Caco-2 (cell line): ENCODE data around the gene PNPLA7. TPM values are rescaled to one million over a fixed set of nuclear protein-coding genes. Genes with fewer than 3 reads are reported as not detected.

Source experiments
- BruUV-seq: library from RNA; stranded (reverse); fragments of 400-500 nt; replicated peaks from 2 replicates; lab custom pipeline; 2021; lab: Mats Ljungman, UMichigan
- CTCF ChIA-PET: fragments of 300-600 bp; sonication (Branson Sonifier 250); formaldehyde crosslinking; loops from one replicate; lab custom pipeline; 2022; ENCODE audit warnings: antibody characterized with exemption; lab: Charles Lee
- POLR2A ChIA-PET: fragments of 300-600 bp; sonication (Branson Sonifier 250); formaldehyde crosslinking; loops from one replicate; lab custom pipeline; 2022; ENCODE audit warnings: antibody characterized with exemption; lab: Charles Lee
- DNase-seq, 2 experiments: peaks; one replicate each; pipeline versions ENCODE4 v3.0.0 to v3.0.0-alpha.2; 2020 to 2022
- H3K27me3 ChIP-seq: replicated peaks from 2 replicates; pipeline ENCODE4 v1.6.0; 2011; ENCODE audit warnings: low read length; ENCODE audit not compliant: control insufficient read depth, insufficient read depth
- H3K36me3 ChIP-seq: 2 replicates; pipeline ENCODE4 v1.5.1; 2011; ENCODE audit warnings: low read length; ENCODE audit not compliant: control insufficient read depth, insufficient read depth
- H3K4me1 ChIP-seq: fragments of 250-450 bp; sonication (Bioruptor Pico); 2 replicates; pipeline ENCODE4 v1.5.1; 2020; ENCODE audit warnings: mild to moderate bottlenecking
- H3K4me3 ChIP-seq: 2 replicates; pipeline ENCODE4 v1.5.1; 2011; ENCODE audit warnings: low read depth, mild to moderate bottlenecking, control low read depth, low read length
- H3K9me3 ChIP-seq: fragments of 250-450 bp; sonication (Bioruptor Pico); 2 replicates; pipeline ENCODE4 v1.5.1; 2020; ENCODE audit warnings: mild to moderate bottlenecking, moderate library complexity
- H3K27ac Mint-ChIP-seq: one replicate; pipeline ENCODE4 v1.8.0; 2022; ENCODE audit warnings: mixed read lengths; ENCODE audit not compliant: unreplicated experiment
- H3K27me3 Mint-ChIP-seq: one replicate; pipeline ENCODE4 v1.8.0; 2022; ENCODE audit warnings: mixed read lengths; ENCODE audit not compliant: insufficient read depth, unreplicated experiment
- H3K36me3 Mint-ChIP-seq: one replicate; pipeline ENCODE4 v1.8.0; 2022; ENCODE audit warnings: mild to moderate bottlenecking, mixed read lengths; ENCODE audit not compliant: insufficient read depth, unreplicated experiment
- H3K4me1 Mint-ChIP-seq: one replicate; pipeline ENCODE4 v1.8.0; 2022; ENCODE audit warnings: low read depth, mixed read lengths; ENCODE audit not compliant: unreplicated experiment
- H3K4me3 Mint-ChIP-seq: one replicate; pipeline ENCODE4 v1.8.0; 2022; ENCODE audit warnings: mild to moderate bottlenecking, moderate library complexity, mixed read lengths; ENCODE audit not compliant: unreplicated experiment
- H3K9me3 Mint-ChIP-seq: one replicate; pipeline ENCODE4 v1.8.0; 2022; ENCODE audit warnings: mixed read lengths; ENCODE audit not compliant: unreplicated experiment
- intact Hi-C: fragments of 100-400 bp; cut with micrococcal nuclease; formaldehyde crosslinking; loops from one replicate; pipeline ENCODE4 v1.10.0; 2022; ENCODE audit not compliant: unreplicated experiment
- total RNA-seq: library from RNA; stranded (reverse); gene quantifications from 2 replicates; pipeline ENCODE4 v1.2.3, GENCODE V29; 2022
- TF ChIP-seq, protein P1 (sequence below), 2 experiments: fragments of 200-600 bp in 1 of 2; IDR thresholded peaks; 1 replicate in 1 of 2; 2 replicates in 1 of 2; pipeline versions ENCODE4 v1.5.1 to v1.8.0; 2011 to 2022; ENCODE audit warnings: antibody characterized with exemption in 1 of 2, control low read depth in 1 of 2, inconsistent platforms in 1 of 2, low read depth in 1 of 2, low read length in 1 of 2, mild to moderate bottlenecking in 1 of 2, moderate library complexity in 1 of 2; ENCODE audit not compliant: insufficient read depth in 1 of 2, severe bottlenecking in 1 of 2, unreplicated experiment in 1 of 2

PNPLA7 gene
- total RNA-seq, 1 experiment from 2014 or later = 1.8 TPM

DNA sequence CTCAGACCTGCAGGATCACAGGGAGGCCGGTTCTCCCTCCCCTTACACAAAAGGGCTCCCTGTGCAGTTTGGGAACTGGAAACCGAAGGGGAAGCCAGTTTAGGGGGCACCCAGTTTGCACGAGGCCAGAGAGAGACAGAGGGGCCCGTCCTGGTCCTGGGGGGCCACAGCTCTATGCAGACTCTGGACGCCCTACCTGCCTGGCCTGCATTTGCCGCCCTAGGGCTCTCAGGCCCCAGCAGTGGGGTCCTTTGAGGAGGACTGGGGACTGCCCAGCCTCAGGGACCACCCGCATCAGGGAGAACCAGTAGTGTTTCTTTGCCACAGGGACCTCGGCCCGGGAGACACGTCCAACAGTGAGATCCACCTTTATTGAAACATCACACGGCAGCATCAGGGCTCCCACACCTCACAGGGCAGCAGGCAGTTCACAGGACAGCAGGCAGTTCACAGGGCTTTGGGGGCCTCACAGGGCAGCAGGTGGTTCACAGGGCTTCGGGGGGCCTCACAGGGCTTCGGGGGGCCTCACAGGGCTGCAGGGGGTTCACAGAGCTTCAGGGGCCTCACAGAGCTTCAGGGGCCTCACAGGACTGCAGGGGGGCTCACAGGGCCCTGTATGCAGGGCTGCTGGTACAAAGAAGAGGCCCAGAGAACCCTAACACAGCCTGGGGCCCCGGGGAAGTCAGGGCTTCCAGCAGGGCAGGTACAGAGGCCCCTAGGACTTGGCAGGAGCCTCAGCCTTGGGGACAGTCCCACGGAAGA lies 90.4 kb downstream of the PNPLA7 start:
- TF ChIP-seq, protein P1, sequence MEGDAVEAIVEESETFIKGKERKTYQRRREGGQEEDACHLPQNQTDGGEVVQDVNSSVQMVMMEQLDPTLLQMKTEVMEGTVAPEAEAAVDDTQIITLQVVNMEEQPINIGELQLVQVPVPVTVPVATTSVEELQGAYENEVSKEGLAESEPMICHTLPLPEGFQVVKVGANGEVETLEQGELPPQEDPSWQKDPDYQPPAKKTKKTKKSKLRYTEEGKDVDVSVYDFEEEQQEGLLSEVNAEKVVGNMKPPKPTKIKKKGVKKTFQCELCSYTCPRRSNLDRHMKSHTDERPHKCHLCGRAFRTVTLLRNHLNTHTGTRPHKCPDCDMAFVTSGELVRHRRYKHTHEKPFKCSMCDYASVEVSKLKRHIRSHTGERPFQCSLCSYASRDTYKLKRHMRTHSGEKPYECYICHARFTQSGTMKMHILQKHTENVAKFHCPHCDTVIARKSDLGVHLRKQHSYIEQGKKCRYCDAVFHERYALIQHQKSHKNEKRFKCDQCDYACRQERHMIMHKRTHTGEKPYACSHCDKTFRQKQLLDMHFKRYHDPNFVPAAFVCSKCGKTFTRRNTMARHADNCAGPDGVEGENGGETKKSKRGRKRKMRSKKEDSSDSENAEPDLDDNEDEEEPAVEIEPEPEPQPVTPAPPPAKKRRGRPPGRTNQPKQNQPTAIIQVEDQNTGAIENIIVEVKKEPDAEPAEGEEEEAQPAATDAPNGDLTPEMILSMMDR (IDR thresholded peaks at IDR 0.05; ENCODE audit: insufficient read depth in 1 of 2, low read depth in 1 of 2, low read length in 1 of 2, severe bottlenecking in 1 of 2, unreplicated experiment in 1 of 2) = no peak
- intact Hi-C loops = no loop called here
- H3K36me3 ChIP-seq = peaks cover 3% of the 10 kb centered on the region
- BruUV-seq = no TSS peak
- no peaks in the 10 kb centered on the region for H3K9me3 ChIP-seq
- H3K27me3 ChIP-seq = no peaks in the 10 kb centered on the region
- Mint-ChIP-seq H3K4me3 (peak overlapping the region; percentile 37), H3K36me3 (peaks cover 20% of the 10 kb centered on the region), H3K9me3 (no peaks in the 10 kb centered on the region), H3K4me1 (no peaks in the 10 kb centered on the region), H3K27me3 (no peaks in the 10 kb centered on the region), H3K27ac (no peak overlapping the region)
- CTCF ChIA-PET = interaction anchor here (0.6 to 1.0 kb wide), 6 partner anchors 15 to 223 kb away, joined by 3 read pairs; partner anchors contain the start of gene NRARP
- DNase-seq = peak in 1 of 2 experiments; percentile 36
- H3K4me3 ChIP-seq = peak overlapping the region; percentile 89
- POLR2A ChIA-PET = interaction anchor here (0.5 to 1.0 kb wide), 9 partner anchors 9 to 158 kb away, joined by 3 to 13 read pairs (median 5); partner anchors contain the start of genes ARRDC1, ENTPD8, EXD3 and NOXA1
- H3K4me1 ChIP-seq = peaks cover 11% of the 10 kb centered on the region

DNA sequence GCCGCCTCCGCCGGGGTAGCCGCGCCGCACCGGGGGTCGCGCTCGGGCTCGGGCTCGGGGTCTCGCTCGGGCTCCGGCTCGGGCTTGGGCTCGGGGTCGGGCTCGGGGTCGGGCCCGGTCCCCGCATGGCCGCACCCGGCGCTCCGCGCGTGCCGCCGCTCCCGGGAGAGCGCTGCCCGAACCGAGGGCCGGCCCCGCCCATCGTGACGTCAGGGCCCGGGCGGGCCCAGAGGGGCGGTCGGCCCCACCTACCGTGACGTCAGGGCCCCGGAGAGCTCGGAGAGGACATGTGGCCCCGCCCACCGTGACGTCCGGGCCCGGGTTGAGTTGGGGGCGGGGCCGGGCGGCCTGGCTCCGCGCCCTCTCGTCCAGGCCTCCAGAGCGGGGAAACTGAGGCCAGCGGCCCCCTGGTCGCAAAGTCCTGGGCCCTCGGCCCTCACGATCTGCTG lies 91.0 kb downstream of the PNPLA7 start, which contains the start of gene NSMF:
TSS of gene NSMF (minus strand) at position 183 of the 449 bp plus-strand sequence. CDS start 232 bp downstream, outside the sequence.
- Histone ChIP-seq H3K4me1 (peaks cover 12% of the 10 kb centered on the region), H3K9me3 (no peaks in the 10 kb centered on the region), H3K4me3 (peak within 1 kb of the TSS; percentile 89), H3K36me3 (peaks cover 5% of the 10 kb centered on the region), H3K27me3 (no peaks in the 10 kb centered on the region)
- CTCF ChIA-PET = interaction anchor here (0.6 to 1.0 kb wide), 5 partner anchors 15 to 222 kb away, joined by 3 read pairs; partner anchors contain the start of gene NRARP
- H3K36me3 Mint-ChIP-seq = peaks cover 26% of the 10 kb centered on the region
- TF ChIP-seq, protein P1 (IDR thresholded peaks at IDR 0.05; ENCODE audit: insufficient read depth in 1 of 2, low read depth in 1 of 2, low read length in 1 of 2, severe bottlenecking in 1 of 2, unreplicated experiment in 1 of 2) = no peak
- no TSS peak for BruUV-seq
- peak within 1 kb of the TSS; percentile 45 for H3K4me3 Mint-ChIP-seq
- H3K9me3 Mint-ChIP-seq = no peaks in the 10 kb centered on the region
- H3K4me1 Mint-ChIP-seq = no peaks in the 10 kb centered on the region
- POLR2A ChIA-PET = interaction anchor here (0.5 to 1.0 kb wide), 9 partner anchors 10 to 157 kb away, joined by 3 to 13 read pairs (median 5); partner anchors contain the start of genes ARRDC1, ENTPD8, EXD3 and NOXA1
- intact Hi-C loops = no loop called here
- DNase-seq = peak; percentile 91 to 97
- H3K27me3 Mint-ChIP-seq = no peaks in the 10 kb centered on the region
- H3K27ac Mint-ChIP-seq = no peak within 1 kb of the TSS
